PC-9 (cell line): ENCODE measurements around the gene DLGAP1. TPM values are rescaled to one million over a fixed set of nuclear protein-coding genes. Genes with fewer than 3 reads are reported as not detected.
A peak's percentile ranks its signal among the peaks of the same experiment; 100 is the strongest.

Experiments
- BruUV-seq: library from RNA; stranded (reverse); fragments of 400-500 nt; replicated peaks from 2 replicates; lab custom pipeline; 2021; lab: Mats Ljungman, UMichigan
- CTCF ChIA-PET: fragments of 300-600 bp; sonication (Branson Sonifier 250); formaldehyde crosslinking; loops from one replicate; lab custom pipeline; 2022; ENCODE audit warnings: antibody characterized with exemption; lab: Charles Lee
- POLR2A ChIA-PET: fragments of 300-600 bp; sonication (Branson Sonifier 250); formaldehyde crosslinking; loops from one replicate; lab custom pipeline; 2022; ENCODE audit warnings: antibody characterized with exemption; ENCODE audit not compliant: unreplicated experiment; lab: Charles Lee
- DNase-seq, 2 experiments: peaks; one replicate each; pipeline versions ENCODE4 v3.0.0 to v3.0.0-alpha.2; 2015 to 2022; ENCODE audit warnings: mixed read lengths in 1 of 2
- H2AFZ ChIP-seq: fragments of 200-600 bp; sonication (generic); 2 replicates; pipeline ENCODE4 v1.8.1; 2017; ENCODE audit warnings: antibody characterized with exemption
- H3F3A ChIP-seq: fragments of 200-600 bp; sonication (generic); 2 replicates; pipeline ENCODE4 v1.8.1; 2017; ENCODE audit warnings: antibody characterized with exemption, mild to moderate bottlenecking, low read depth; ENCODE audit not compliant: insufficient read depth
- H3K27ac ChIP-seq: fragments of 200-600 bp; sonication (generic); 2 replicates; pipeline ENCODE4 v1.6.1; 2016; ENCODE audit warnings: mixed run types
- H3K27me3 ChIP-seq: fragments of 200-600 bp; sonication (generic); 2 replicates; pipeline ENCODE4 v1.6.1; 2016; ENCODE audit warnings: low read depth, mixed run types; ENCODE audit not compliant: insufficient read depth
- H3K36me3 ChIP-seq: fragments of 200-600 bp; sonication (generic); 2 replicates; pipeline ENCODE4 v1.6.1; 2016; ENCODE audit warnings: low read depth, mixed run types
- H3K4me1 ChIP-seq: fragments of 200-600 bp; sonication (generic); replicated peaks from 2 replicates; pipeline ENCODE4 v1.6.1; 2016; ENCODE audit warnings: mixed run types; ENCODE audit not compliant: insufficient read depth
- H3K4me2 ChIP-seq: fragments of 200-600 bp; sonication (generic); 2 replicates; pipeline ENCODE4 v1.6.1; 2017; ENCODE audit warnings: mixed run types
- H3K4me3 ChIP-seq: fragments of 200-600 bp; sonication (generic); 2 replicates; pipeline ENCODE4 v1.6.1; 2016; ENCODE audit warnings: mixed run types
- H3K79me2 ChIP-seq: fragments of 200-600 bp; sonication (generic); 2 replicates; pipeline ENCODE4 v1.6.1; 2017; ENCODE audit warnings: low read depth, mixed run types
- H3K9me2 ChIP-seq: fragments of 200-600 bp; sonication (generic); 2 replicates; pipeline ENCODE4 v1.8.1; 2017; ENCODE audit warnings: mild to moderate bottlenecking; ENCODE audit not compliant: insufficient read depth
- H3K9me3 ChIP-seq: fragments of 200-600 bp; sonication (generic); 2 replicates; pipeline ENCODE4 v1.8.1; 2016; ENCODE audit warnings: low read depth; ENCODE audit not compliant: insufficient read depth
- H4K20me1 ChIP-seq: fragments of 200-600 bp; sonication (generic); 2 replicates; pipeline ENCODE4 v1.8.1; 2017; ENCODE audit not compliant: insufficient read depth
- EZH2 ChIP-seq: fragments of 200-600 bp; sonication (generic); IDR thresholded peaks from 2 replicates; pipeline ENCODE4 v1.8.0; 2017; ENCODE audit warnings: antibody characterized with exemption, low read depth
- intact Hi-C: fragments of 100-400 bp; cut with micrococcal nuclease; formaldehyde crosslinking; loops from one replicate; pipeline ENCODE4 v1.10.0; 2022; ENCODE audit not compliant: unreplicated experiment
- microRNA-seq: library from miRNA; unstranded; fragments of <30 nt; microRNA quantifications from one replicate; pipeline ENCODE4 v1.2.0, GENCODE V29; 2021; ENCODE audit warnings: borderline number of aligned reads, borderline replicate concordance
- total RNA-seq: library from RNA; stranded (reverse); gene quantifications from 2 replicates; pipeline ENCODE4 v1.2.3, GENCODE V29; 2021
- TF ChIP-seq, protein P1 (sequence below): fragments of 200-600 bp; sonication (generic); conservative IDR thresholded peaks from 2 replicates; pipeline ENCODE4 v1.6.1; 2017; ENCODE audit warnings: mixed run types, antibody characterized with exemption, mild to moderate bottlenecking, moderate library complexity

DLGAP1 gene
- total RNA-seq, 1 experiment from 2014 or later = not detected

DNA sequence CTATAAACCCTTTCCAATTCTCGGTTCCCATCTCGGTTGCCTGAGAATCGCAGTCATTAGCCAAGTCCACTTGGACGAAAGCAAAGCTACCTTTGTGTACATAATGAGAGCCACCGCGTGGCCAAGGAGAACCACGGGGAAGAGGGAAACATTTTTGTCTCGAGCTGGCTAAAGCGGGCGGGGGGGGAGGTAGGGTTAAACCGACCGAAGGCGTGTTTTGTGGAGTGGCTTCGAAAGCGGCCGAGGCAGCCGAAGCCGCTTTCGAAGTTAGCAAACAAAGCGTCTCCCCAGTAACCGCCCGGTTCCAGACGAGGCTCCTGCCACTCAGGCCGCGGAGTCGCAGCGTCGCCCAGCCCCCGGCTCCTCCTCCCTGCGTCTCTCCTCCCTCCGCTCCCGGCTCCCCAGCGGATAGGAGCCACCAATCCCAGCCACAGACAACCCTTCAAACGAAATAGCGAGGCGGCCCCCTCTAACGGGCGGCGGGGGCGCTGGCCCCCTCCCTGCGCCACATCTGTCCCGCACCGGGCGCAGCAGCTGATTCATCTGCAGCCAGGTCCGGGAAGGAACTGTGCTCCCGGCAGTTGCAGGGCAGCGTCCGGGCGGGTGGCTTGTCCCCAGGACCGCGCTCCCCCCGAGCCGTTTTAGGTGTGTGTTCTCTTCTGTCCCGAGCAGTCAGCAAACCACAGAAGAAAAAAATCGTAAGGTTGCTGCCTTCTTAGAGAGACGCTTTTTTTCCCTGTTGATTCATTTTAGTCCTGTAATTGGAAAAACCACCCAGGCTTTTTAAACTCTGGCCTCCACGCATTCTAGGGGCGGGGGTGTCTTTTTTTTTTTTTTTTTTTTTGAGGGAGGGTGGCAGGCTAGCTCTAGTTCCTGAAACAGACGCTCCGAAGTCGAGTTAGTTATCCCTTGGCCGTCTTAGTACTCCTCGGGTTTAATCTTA, 1006.9 kb downstream of the DLGAP1 start:
- peaks cover 65% of the 10 kb centered on the region for H3K79me2 ChIP-seq
- H2AFZ ChIP-seq = peak overlapping the region; percentile 68
- no TSS peak for BruUV-seq
- intact Hi-C loops = loop anchor here (1.0 to 10.0 kb wide), 14 partner anchors 36 to 549 kb away; partner anchors contain the start of gene LPIN2
- H3K4me1 ChIP-seq = peaks cover 35% of the 10 kb centered on the region
- H3K4me3 ChIP-seq = peak overlapping the region; percentile 83
- CTCF ChIA-PET = interaction anchor here (0.7 to 1.8 kb wide), 4 partner anchors 39 to 410 kb away, joined by 6 to 17 read pairs (median 8); no protein-coding TSS in a partner anchor
- peak overlapping the region; percentile 96 for H3K27ac ChIP-seq
- DNase-seq = peak; percentile 95 to 98
- H3K27me3 ChIP-seq = no peaks in the 10 kb centered on the region
- no peaks in the 10 kb centered on the region for H3K9me2 ChIP-seq
- H3F3A ChIP-seq = peaks cover 67% of the 10 kb centered on the region
- no peaks in the 10 kb centered on the region for H3K9me3 ChIP-seq
- peak overlapping the region; percentile 99 for H3K4me2 ChIP-seq
- no peak for TF ChIP-seq EZH2
- TF ChIP-seq, protein P1, sequence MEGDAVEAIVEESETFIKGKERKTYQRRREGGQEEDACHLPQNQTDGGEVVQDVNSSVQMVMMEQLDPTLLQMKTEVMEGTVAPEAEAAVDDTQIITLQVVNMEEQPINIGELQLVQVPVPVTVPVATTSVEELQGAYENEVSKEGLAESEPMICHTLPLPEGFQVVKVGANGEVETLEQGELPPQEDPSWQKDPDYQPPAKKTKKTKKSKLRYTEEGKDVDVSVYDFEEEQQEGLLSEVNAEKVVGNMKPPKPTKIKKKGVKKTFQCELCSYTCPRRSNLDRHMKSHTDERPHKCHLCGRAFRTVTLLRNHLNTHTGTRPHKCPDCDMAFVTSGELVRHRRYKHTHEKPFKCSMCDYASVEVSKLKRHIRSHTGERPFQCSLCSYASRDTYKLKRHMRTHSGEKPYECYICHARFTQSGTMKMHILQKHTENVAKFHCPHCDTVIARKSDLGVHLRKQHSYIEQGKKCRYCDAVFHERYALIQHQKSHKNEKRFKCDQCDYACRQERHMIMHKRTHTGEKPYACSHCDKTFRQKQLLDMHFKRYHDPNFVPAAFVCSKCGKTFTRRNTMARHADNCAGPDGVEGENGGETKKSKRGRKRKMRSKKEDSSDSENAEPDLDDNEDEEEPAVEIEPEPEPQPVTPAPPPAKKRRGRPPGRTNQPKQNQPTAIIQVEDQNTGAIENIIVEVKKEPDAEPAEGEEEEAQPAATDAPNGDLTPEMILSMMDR = no peak; the same call in 1 of the 2 replicates
- POLR2A ChIA-PET = interaction anchor here (0.5 to 1.6 kb wide), 23 partner anchors 18 to 1438 kb away, joined by 3 to 33 read pairs (median 6); no protein-coding TSS in a partner anchor
- H4K20me1 ChIP-seq = peaks cover 5% of the 10 kb centered on the region
- H3K36me3 ChIP-seq = 0 out of 2 replicates have a peak, but pooled peaks cover 12% of the 10 kb centered on the region

DNA sequence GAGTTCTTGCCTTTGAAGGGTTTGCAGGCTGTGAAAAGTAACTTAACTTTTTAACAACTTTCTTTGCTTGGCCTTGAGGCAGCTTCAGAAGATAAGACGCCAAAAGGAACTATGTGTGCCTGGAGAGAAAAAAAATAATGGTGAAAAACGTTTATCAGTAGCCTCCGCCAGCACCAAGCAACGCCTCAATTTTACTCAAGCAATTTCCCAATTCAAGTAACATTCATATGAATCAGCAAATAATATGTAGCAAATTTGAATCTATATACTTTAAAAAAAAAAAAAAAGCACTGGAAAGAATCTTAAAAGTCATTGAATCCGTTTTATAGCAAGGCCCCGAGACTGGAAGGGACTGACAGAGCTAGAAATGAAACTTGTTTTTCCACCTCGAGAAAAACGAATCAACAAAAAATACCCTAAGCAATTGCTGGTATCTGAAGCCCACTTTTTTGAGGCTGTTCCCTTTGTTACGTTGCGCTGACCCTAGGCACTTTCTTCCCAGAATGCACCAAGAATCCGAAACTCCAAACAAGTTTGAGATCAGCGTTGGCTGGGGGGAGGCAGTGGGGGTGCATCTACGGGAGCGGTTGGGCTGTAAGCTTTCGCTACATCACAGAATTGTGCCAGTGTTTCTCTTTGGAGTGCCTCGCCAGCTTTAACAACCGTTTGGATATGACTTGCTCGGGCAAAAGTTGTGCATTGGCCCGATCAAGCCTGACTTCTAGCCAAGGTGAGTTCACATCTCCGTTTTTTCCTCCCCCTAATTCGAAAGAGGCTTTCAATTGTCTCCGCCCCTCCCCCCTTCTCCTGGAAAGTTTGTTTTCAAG, 1007.8 kb downstream of the DLGAP1 start:
- ChIA-PET POLR2A (interaction anchor here (0.5 to 1.6 kb wide), 23 partner anchors 19 to 205 kb away, joined by 3 to 33 read pairs (median 7); no protein-coding TSS in a partner anchor), CTCF (interaction anchor here (0.7 to 1.8 kb wide), 6 partner anchors 37 to 411 kb away, joined by 6 to 21 read pairs (median 10); no protein-coding TSS in a partner anchor)
- Histone ChIP-seq H3K27me3 (no peaks in the 10 kb centered on the region), H3F3A (peaks cover 63% of the 10 kb centered on the region), H3K27ac (peak overlapping the region; percentile 96), H3K4me2 (peak overlapping the region; percentile 99), H3K9me3 (no peaks in the 10 kb centered on the region), H3K4me3 (peak overlapping the region; percentile 83; the same call in 1 of the 2 replicates), H3K4me1 (peaks cover 35% of the 10 kb centered on the region), H3K36me3 (0 out of 2 replicates have a peak, but pooled peaks cover 12% of the 10 kb centered on the region), H4K20me1 (peaks cover 5% of the 10 kb centered on the region; the same call in 1 of the 2 replicates), H2AFZ (peak overlapping the region; percentile 68), H3K9me2 (no peaks in the 10 kb centered on the region), H3K79me2 (peaks cover 64% of the 10 kb centered on the region)
- intact Hi-C loops = loop anchor here (1.0 to 10.0 kb wide), 7 partner anchors 80 to 550 kb away; partner anchors contain the start of gene LPIN2
- BruUV-seq = no TSS peak
- DNase-seq = peak in 1 of 2 experiments; percentile 67
- TF ChIP-seq EZH2 = no peak
- TF ChIP-seq, protein P1 = no peak

Small RNA genes within 50 kb of the gene (microRNA-seq; reads per million reads assigned to microRNA genes)
- gene MIR6718 = not detected
